ENCODE results near the gene DENND11.

DENND11 gene

GRCh38 chr7:141715794-141716689 lies 14.1 kb upstream of the DENND11 start:
- ChIA-PET CTCF (no interaction called here), POLR2A (ENCODE audit: low non-redundant PET) (no interaction called here)
- TF ChIP-seq CTCF (conservative IDR thresholded peaks at IDR 0.05; ENCODE audit: low read depth): no peak
- H3K27ac ChIP-seq: no peak overlapping the region
- no peak for DNase-seq (ENCODE audit: low spot score)

- no peak for DNase-seq (ENCODE audit: low spot score)
- no peak overlapping the region for H3K27ac ChIP-seq
- CTCF ChIA-PET: no interaction called here
- no peak for TF ChIP-seq CTCF (conservative IDR thresholded peaks at IDR 0.05; ENCODE audit: low read depth)
- POLR2A ChIA-PET (ENCODE audit: low non-redundant PET): no interaction called here
Measured at GRCh38 chr7:141715018-141715417, 13.1 kb upstream of the DENND11 start.

GRCh38 chr7:141714571-141714970 lies 12.6 kb upstream of the DENND11 start:
- POLR2A ChIA-PET (ENCODE audit: low non-redundant PET): no interaction called here
- no peak overlapping the region for H3K27ac ChIP-seq
- DNase-seq (ENCODE audit: low spot score): no peak
- no peak for TF ChIP-seq CTCF (conservative IDR thresholded peaks at IDR 0.05; ENCODE audit: low read depth)
- CTCF ChIA-PET: no interaction called here

GRCh38 chr7:141713890-141714289 lies 11.9 kb upstream of the DENND11 start:
- ChIA-PET POLR2A (ENCODE audit: low non-redundant PET) (no interaction called here), CTCF (interaction anchor here (1.3 kb wide), 1 partner anchor 72 kb away, joined by 4 read pairs; no protein-coding TSS in a partner anchor)
- TF ChIP-seq CTCF (conservative IDR thresholded peaks at IDR 0.05; ENCODE audit: low read depth): no peak
- DNase-seq (ENCODE audit: low spot score): no peak
- no peak overlapping the region for H3K27ac ChIP-seq

GRCh38 chr7:141712603-141713255 lies 10.8 kb upstream of the DENND11 start:
- no peak for DNase-seq (ENCODE audit: low spot score)
- ChIA-PET POLR2A (ENCODE audit: low non-redundant PET) (no interaction called here), CTCF (interaction anchor here (1.3 kb wide), 1 partner anchor 73 kb away, joined by 4 read pairs; no protein-coding TSS in a partner anchor)
- no peak overlapping the region for H3K27ac ChIP-seq
- TF ChIP-seq CTCF (conservative IDR thresholded peaks at IDR 0.05; ENCODE audit: low read depth): no peak

- ChIA-PET CTCF (interaction anchor here (1.2 kb wide), 1 partner anchor 20 kb away, joined by 3 read pairs; no protein-coding TSS in a partner anchor), POLR2A (ENCODE audit: low non-redundant PET) (no interaction called here)
- no peak overlapping the region for H3K27ac ChIP-seq
- no peak for DNase-seq (ENCODE audit: low spot score)
- TF ChIP-seq CTCF (conservative IDR thresholded peaks at IDR 0.05; ENCODE audit: low read depth): no peak
Measured at GRCh38 chr7:141710301-141710700, 8.3 kb upstream of the DENND11 start.
